Inferior parietal cortex (tissue), 1 donor: ENCODE measurements around the gene HLA-E.

Experiments used
- DNase-seq: peaks from one replicate; pipeline ENCODE4 v3.0.0-alpha.2; 2016; ENCODE audit errors: extremely low spot score

Gene HLA-E

DNA sequence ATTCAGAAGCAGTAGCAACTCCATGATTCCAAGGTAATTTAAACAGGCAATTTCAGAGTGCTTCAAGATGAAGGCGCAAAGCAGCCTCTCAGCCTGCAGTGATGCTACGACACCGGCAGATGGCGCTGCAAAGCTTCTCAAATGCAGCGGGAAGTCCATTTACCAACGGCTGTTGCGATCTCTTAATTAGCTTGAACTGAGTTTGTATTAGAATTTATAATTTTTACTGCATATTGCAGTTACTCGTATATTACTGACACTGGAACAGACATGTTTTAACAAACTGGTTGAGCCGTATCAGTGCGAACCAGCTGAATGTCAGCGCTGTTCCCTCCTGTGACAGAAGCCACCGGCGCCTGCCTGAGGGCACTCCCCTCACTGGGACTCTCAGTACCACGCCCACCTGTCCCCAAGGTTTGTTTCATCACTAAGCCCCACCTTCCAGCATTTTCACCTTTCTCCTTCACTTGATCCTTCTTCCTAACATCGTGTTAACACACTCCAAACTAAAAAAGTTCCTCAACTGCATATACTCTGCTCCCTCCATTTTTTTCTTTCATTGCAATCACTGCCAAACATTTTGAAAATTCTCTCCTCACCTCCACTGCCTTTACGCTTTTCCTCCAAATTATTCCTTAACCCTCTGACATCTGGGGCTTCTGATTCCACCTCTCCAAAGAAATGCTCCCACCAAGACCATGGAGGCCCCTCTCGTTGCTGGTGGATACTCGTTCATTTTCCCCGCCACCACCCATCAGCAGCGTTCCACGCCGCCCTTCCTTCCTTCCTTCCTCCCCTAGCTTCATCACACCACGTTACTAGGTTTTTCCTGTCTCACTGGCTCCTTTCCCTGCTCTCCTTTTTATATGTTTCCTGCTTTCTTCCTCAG, 52.5 kb downstream of the HLA-E start:
- DNase-seq, result peak; percentile 93

GRCh38 chr6:30542404-30542725, 53.1 kb downstream of the HLA-E start:
- no peak for DNase-seq

DNA sequence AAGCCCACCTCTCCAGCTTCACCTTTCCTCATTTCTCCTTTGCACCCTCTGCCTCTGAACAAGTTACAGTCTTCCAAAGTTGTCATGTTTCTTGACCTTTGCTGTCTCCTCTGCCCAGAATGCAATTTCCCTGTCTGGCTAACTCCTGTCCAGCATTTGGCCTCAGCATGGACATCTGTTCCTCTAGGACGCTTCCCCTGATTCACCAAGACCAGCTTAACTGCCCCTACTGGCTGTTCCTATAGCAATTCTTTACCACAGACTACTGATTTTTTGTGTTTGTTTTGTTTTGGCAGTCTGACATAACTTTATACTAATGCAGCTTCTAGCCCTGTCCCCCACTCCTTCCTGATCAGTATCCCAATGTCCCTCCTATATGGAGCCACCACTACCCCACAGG, 53.6 kb downstream of the HLA-E start:
- no peak for DNase-seq
